SK-N-MC (cell line): ENCODE measurements around the gene ISM1.

ENCODE experiments used
- EZH2 ChIP-seq: fragments of 200-600 bp; sonication (generic); IDR thresholded peaks from one replicate; pipeline ENCODE4 v1.6.1; 2017; ENCODE audit warnings: antibody characterized with exemption
- POLR2AphosphoS5 ChIP-seq: IDR thresholded peaks from 2 replicates; pipeline ENCODE4 v1.6.1; 2012; ENCODE audit warnings: mild to moderate bottlenecking, low read depth, low read length, borderline replicate concordance

- no peak for TF ChIP-seq POLR2AphosphoS5
- no peak for TF ChIP-seq EZH2
Observed at GRCh38 chr20:13262302-13262650, 41.2 kb downstream of the ISM1 start.
